ENCODE results near the gene TMEM176B. TPM values are rescaled to one million over a fixed set of nuclear protein-coding genes. Genes with fewer than 3 reads are reported as not detected.

TMEM176B gene
- total and polyA plus RNA-seq, 3 donors from 2014 or later: 3.9 to 69.3 (median 6.6) TPM

- Histone ChIP-seq H3K27me3 (no peaks in the 10 kb centered on the region), H3K27ac (no peak overlapping the region), H3K36me3 (ENCODE audit: low read depth, missing control alignments) (no peaks in the 10 kb centered on the region), H3K4me3 (no peak overlapping the region), H3K4me1 (no peaks in the 10 kb centered on the region), H3K9me3 (no peaks in the 10 kb centered on the region)
- TF ChIP-seq, protein P1, sequence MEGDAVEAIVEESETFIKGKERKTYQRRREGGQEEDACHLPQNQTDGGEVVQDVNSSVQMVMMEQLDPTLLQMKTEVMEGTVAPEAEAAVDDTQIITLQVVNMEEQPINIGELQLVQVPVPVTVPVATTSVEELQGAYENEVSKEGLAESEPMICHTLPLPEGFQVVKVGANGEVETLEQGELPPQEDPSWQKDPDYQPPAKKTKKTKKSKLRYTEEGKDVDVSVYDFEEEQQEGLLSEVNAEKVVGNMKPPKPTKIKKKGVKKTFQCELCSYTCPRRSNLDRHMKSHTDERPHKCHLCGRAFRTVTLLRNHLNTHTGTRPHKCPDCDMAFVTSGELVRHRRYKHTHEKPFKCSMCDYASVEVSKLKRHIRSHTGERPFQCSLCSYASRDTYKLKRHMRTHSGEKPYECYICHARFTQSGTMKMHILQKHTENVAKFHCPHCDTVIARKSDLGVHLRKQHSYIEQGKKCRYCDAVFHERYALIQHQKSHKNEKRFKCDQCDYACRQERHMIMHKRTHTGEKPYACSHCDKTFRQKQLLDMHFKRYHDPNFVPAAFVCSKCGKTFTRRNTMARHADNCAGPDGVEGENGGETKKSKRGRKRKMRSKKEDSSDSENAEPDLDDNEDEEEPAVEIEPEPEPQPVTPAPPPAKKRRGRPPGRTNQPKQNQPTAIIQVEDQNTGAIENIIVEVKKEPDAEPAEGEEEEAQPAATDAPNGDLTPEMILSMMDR (IDR thresholded peaks at IDR 0.05): no peak
- no peak for TF ChIP-seq POLR2A (IDR thresholded peaks at IDR 0.05)
- no peak for DNase-seq
- 79 to 86% methylated on average over 1 of the region's 1 CpG for WGBS, 2 donors
- intact Hi-C loops (cut with DNase I; ENCODE audit: low total_unique reads): no loop called here
Measured at GRCh38 chr7:150829426-150829825, 29.3 kb upstream of the TMEM176B start.

DNA sequence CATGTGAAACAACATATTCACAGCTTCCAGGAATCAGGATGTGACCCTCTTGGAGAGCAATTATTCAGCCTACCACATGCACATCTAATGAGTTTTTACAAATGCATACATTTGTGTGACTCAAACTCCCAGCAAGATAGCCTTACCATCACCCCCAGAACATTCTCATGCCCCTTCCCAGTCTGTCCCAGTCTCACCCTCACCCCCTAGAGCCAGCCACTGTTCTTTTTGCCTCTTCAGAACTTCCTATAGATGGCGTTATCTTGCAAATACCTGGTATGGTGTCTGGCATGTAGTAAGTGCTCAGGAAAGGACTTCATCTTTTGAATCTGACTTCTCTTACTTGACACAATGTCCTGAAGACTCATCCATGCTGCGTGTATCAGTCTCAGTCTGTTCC is 28.2 kb upstream of the TMEM176B start:
- no peak overlapping the region for H3K4me3 ChIP-seq
- H3K9me3 ChIP-seq: no peaks in the 10 kb centered on the region
- DNase-seq: no peak
- H3K36me3 ChIP-seq (ENCODE audit: low read depth, missing control alignments): no peaks in the 10 kb centered on the region
- no peak for TF ChIP-seq POLR2A (IDR thresholded peaks at IDR 0.05)
- TF ChIP-seq, protein P1 (IDR thresholded peaks at IDR 0.05): no peak
- no peaks in the 10 kb centered on the region for H3K27me3 ChIP-seq
- intact Hi-C loops (cut with DNase I; ENCODE audit: low total_unique reads): no loop called here
- H3K27ac ChIP-seq: no peak overlapping the region
- no peaks in the 10 kb centered on the region for H3K4me1 ChIP-seq
- WGBS, 2 donors: 87 to 98% methylated on average over 2 of the region's 2 CpGs

- Histone ChIP-seq H3K4me3 (no peak overlapping the region), H3K36me3 (ENCODE audit: low read depth, missing control alignments) (no peaks in the 10 kb centered on the region), H3K4me1 (no peaks in the 10 kb centered on the region), H3K27ac (no peak overlapping the region), H3K27me3 (no peaks in the 10 kb centered on the region), H3K9me3 (no peaks in the 10 kb centered on the region)
- intact Hi-C loops (cut with DNase I; ENCODE audit: low total_unique reads): no loop called here
- no peak for DNase-seq
- TF ChIP-seq, protein P1 (IDR thresholded peaks at IDR 0.05): no peak
- no peak for TF ChIP-seq POLR2A (IDR thresholded peaks at IDR 0.05)
- 62 to 81% methylated on average over 5 to 6 of the region's 6 CpGs for WGBS, 2 donors
Measured at GRCh38 chr7:150826061-150826849, 26.1 kb upstream of the TMEM176B start.

DNA sequence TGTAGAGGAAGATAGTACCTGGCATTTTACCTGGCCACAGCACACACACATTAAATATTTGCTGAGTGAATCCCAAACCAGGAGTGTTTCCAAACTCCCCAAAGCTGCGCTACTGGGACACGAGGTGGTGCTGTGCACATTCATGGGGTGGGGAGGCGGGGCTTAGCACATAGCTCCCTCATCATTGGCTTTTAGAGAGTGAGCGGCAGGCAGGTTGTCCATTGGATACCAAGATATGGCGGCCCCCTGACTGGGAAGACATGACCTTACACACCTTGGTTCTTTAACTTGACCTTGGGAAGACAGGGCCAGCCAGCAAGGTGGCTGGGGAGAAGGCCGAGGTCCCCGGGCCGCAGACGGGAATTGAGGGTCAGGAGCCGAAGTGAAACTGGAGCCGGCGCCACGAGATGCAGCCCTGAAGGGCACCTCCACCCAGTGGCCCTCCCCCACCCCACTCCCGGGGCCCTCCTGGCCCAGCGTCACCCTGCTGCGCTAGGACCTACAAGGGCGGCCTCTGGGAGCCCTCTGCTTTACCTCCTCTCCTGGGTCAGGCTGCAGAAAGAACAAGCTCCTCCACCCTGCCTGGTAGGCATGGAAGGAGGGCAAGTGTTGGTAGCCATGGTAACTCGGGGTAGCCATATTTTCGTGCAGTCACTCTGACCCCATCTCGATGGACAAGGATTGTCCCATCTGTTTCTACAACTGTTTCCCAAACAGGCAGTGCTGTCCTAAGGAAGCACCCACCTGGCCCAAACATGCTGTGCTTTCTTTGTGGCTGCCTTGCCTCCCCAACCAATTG is 24.4 kb upstream of the TMEM176B start:
- Histone ChIP-seq H3K9me3 (no peaks in the 10 kb centered on the region), H3K27ac (no peak overlapping the region), H3K4me3 (peak overlapping the region; percentile 38 to 43), H3K27me3 (no peaks in the 10 kb centered on the region), H3K36me3 (ENCODE audit: low read depth, missing control alignments) (no peaks in the 10 kb centered on the region), H3K4me1 (no peaks in the 10 kb centered on the region)
- WGBS, 2 donors: 78 to 80% methylated on average over 1 to 20 of the region's 20 CpGs
- DNase-seq: peak; percentile 83
- TF ChIP-seq, protein P1 (IDR thresholded peaks at IDR 0.05): no peak
- TF ChIP-seq POLR2A (IDR thresholded peaks at IDR 0.05): no peak
- intact Hi-C loops (cut with DNase I; ENCODE audit: low total_unique reads): no loop called here

All from testis (tissue), 3 donors.